ENCODE data around the gene NUDT5. TPM values are rescaled to one million over a fixed set of nuclear protein-coding genes. Genes with fewer than 3 reads are reported as not detected.
A peak's percentile ranks its signal among the peaks of the same experiment; 100 is the strongest.

The NUDT5 gene
- total and polyA plus RNA-seq, 5 experiments from 2014 or later: 45.0 to 55.7 (median 50.7) TPM

DNA sequence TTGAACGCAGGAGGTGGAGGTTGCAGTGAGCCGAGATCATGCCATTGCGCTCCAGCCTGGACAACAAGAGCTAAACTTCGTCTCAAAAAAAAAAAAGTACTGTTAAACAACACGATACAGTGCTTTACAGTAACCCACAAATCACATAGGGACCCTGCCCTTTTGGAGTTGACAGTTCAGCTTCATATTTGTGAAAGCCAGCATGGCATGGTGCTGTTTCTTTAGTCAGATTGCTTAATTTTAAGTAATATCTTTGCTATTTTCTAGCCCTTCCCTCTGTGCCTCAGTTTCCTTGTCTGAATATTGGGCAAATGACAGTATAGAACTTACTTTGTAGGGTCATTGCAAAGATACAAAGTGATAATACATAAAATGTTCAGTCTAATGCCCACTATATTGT lies 5.2 kb upstream of the NUDT5 start:
- Mint-ChIP-seq H3K4me3 (peak overlapping the region in 3 of 10 donors; percentile 33 to 58 (median 50)), H3K27me3 (no peaks in the 10 kb centered on the region), H3K4me1 (peaks cover 26 to 62% (median 59%) of the 10 kb centered on the region in 4 donors), H3K27ac (no peak overlapping the region), H3K9me3 (no peaks in the 10 kb centered on the region), H3K36me3 (peaks cover 0 to 60% (median 26%) of the 10 kb centered on the region in 3 donors)
- POLR2A ChIA-PET: interaction anchor here (0.6 kb wide), 2 partner anchors 61 to 1386 kb away, joined by 3 read pairs; partner anchors contain the start of gene PRPF18
- ATAC-seq (no peak), DNase-seq (no peak)

DNA sequence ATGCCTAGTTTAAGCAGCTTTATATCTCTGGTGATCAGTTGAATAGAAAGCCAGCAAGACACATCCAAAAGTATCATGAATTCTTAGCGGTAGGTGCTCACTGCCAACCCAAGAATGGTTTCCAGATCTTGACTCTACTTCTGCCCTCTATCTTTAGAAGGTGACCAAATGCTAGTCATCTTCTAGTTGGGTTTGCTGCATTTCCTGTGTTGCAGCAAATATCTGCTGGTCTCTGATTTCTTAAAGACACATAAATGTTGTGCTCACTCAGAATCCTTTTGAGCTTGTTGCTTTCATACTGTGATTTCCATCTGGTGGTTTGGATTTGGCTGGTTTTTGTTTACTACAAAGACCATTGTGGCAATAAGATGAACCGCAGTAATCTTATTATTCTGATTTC lies 2.5 kb upstream of the NUDT5 start:
- peak overlapping the region in 8 of 10 donors; percentile 22 to 64 (median 48) for H3K4me3 Mint-ChIP-seq
- H3K4me1 Mint-ChIP-seq: peaks cover 24 to 74% (median 72%) of the 10 kb centered on the region in 4 donors
- no peaks in the 10 kb centered on the region for H3K9me3 Mint-ChIP-seq
- no peaks in the 10 kb centered on the region for H3K27me3 Mint-ChIP-seq
- DNase-seq (no peak), ATAC-seq (no peak)
- POLR2A ChIA-PET: no interaction called here
- peaks cover 0 to 41% (median 19%) of the 10 kb centered on the region in 3 donors for H3K36me3 Mint-ChIP-seq
- H3K27ac Mint-ChIP-seq: peak overlapping the region in 1 of 10 donors; percentile 44

- Mint-ChIP-seq H3K27ac (peak overlapping the region; percentile 95 to 100 (median 99)), H3K27me3 (no peaks in the 10 kb centered on the region), H3K4me1 (peaks cover 28 to 71% (median 69%) of the 10 kb centered on the region in 4 donors), H3K4me3 (peak overlapping the region; percentile 94 to 100 (median 98)), H3K9me3 (no peaks in the 10 kb centered on the region), H3K36me3 (peaks cover 0 to 41% (median 19%) of the 10 kb centered on the region in 3 donors)
- ATAC-seq (no peak), DNase-seq (peak in 1 of 10 donors; percentile 1)
- POLR2A ChIA-PET: interaction anchor here (1.1 to 1.6 kb wide), 5 partner anchors 15 to 154 kb away, joined by 3 to 14 read pairs (median 7); partner anchors contain the start of genes CAMK1D and UPF2
These were observed 980 bp upstream of the NUDT5 start for GRCh38 chr10:12196531-12197211.

- POLR2A ChIA-PET: interaction anchor here (0.9 to 1.6 kb wide), 9 partner anchors 12 to 153 kb away, joined by 3 to 14 read pairs (median 4); partner anchors contain the start of gene UPF2
- DNase-seq (no peak), ATAC-seq (peak; percentile 8 to 10)
- Mint-ChIP-seq H3K27ac (peak overlapping the region; percentile 95 to 100 (median 99)), H3K27me3 (no peaks in the 10 kb centered on the region), H3K4me3 (peak overlapping the region; percentile 94 to 100 (median 98)), H3K4me1 (peaks cover 23 to 65% (median 63%) of the 10 kb centered on the region in 4 donors), H3K36me3 (peaks cover 0 to 33% (median 12%) of the 10 kb centered on the region in 3 donors), H3K9me3 (no peaks in the 10 kb centered on the region)
These were observed 449 bp downstream of the NUDT5 start for GRCh38 chr10:12195281-12195602.

DNA sequence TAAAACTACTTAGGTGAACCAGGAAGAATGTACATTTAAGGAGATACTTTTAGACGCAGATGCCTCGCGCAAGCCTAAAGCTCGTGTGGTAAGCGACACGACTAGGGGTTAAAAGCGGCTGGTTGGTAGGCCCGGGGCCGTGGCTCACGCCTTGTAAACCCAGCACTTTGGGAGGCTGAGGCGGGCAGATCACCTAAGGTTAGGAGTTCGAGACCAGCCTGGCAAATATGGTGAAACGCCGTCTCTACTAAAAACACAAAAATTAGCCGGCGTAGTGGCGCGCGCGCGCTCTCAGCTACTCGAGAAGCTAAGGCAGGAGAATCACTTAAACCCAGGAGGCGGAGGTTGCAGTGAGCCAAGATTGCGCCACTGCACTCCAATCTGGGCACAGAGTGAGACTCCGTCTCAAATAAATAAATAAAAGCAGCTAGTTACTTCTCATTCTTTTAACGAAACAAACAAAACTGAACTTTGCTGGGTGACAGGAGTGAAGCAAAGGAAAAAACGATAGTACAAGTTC lies 879 bp downstream of the NUDT5 start:
- Mint-ChIP-seq H3K4me1 (peaks cover 23 to 68% (median 63%) of the 10 kb centered on the region in 4 donors), H3K4me3 (peak overlapping the region; percentile 94 to 100 (median 98))

GRCh38 chr10:12193193-12193592 lies 2.5 kb downstream of the NUDT5 start:
- Mint-ChIP-seq H3K4me1 (peaks cover 22 to 59% (median 55%) of the 10 kb centered on the region in 4 donors), H3K27ac (peak overlapping the region in 6 of 10 donors; percentile 39 to 89 (median 52)), H3K4me3 (peak overlapping the region in 4 of 10 donors; percentile 18 to 68 (median 34)), H3K9me3 (no peaks in the 10 kb centered on the region), H3K27me3 (no peaks in the 10 kb centered on the region), H3K36me3 (peaks cover 0 to 18% (median 3%) of the 10 kb centered on the region in 3 donors)
- ATAC-seq: no peak
- POLR2A ChIA-PET: interaction anchor here (0.6 kb wide), 1 partner anchor 12 kb away, joined by 3 read pairs; no protein-coding TSS in a partner anchor
- no peak for DNase-seq

More for the DNA sequence above, 879 bp downstream of the NUDT5 start:
- POLR2A ChIA-PET: interaction anchor here (1.3 to 1.6 kb wide), 6 partner anchors 11 to 152 kb away, joined by 3 to 14 read pairs (median 5); partner anchors contain the start of gene UPF2
- H3K9me3 Mint-ChIP-seq: no peaks in the 10 kb centered on the region
- peaks cover 0 to 30% (median 12%) of the 10 kb centered on the region in 3 donors for H3K36me3 Mint-ChIP-seq
- H3K27me3 Mint-ChIP-seq: no peaks in the 10 kb centered on the region
- peak overlapping the region; percentile 95 to 100 (median 99) for H3K27ac Mint-ChIP-seq
- DNase-seq: peak in 4 of 10 donors; percentile 15 to 33 (median 27)
- no peak for ATAC-seq

DNA sequence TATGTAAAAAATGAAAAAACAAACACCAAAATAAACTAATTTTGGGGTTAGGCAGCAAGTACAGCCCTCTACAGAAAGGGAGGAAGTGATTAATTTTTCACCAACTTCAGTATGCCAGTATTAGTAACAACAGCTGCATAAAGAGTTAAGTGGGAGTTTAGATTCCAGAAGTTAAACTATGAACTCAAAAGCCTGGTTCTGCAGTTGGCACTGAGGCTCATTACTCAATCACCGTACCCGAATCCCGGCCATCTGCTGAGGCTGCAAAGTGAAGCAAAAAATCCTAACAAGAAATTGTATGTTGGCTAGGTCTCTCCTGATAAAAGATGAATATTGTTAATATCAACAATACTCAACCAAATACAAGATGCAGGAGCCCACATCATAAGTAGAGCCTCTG lies 4.0 kb downstream of the NUDT5 start:
- Mint-ChIP-seq H3K4me1 (peaks cover 26 to 59% (median 52%) of the 10 kb centered on the region in 4 donors), H3K36me3 (peaks cover 0 to 31% (median 3%) of the 10 kb centered on the region in 3 donors), H3K27me3 (no peaks in the 10 kb centered on the region), H3K9me3 (no peaks in the 10 kb centered on the region), H3K27ac (peak overlapping the region in 2 of 10 donors; percentile 25 to 38), H3K4me3 (peak overlapping the region in 1 of 10 donors; percentile 22)
- DNase-seq (no peak), ATAC-seq (no peak)
- POLR2A ChIA-PET: no interaction called here

- DNase-seq (no peak), ATAC-seq (no peak)
- H3K27ac Mint-ChIP-seq: no peak overlapping the region
- peaks cover 19 to 42% (median 33%) of the 10 kb centered on the region in 4 donors for H3K4me1 Mint-ChIP-seq
- H3K9me3 Mint-ChIP-seq: no peaks in the 10 kb centered on the region
- POLR2A ChIA-PET: no interaction called here
- H3K27me3 Mint-ChIP-seq: no peaks in the 10 kb centered on the region
- H3K36me3 Mint-ChIP-seq: peaks cover 0 to 52% (median 6%) of the 10 kb centered on the region in 3 donors
- H3K4me3 Mint-ChIP-seq: no peak overlapping the region
These were observed 6.3 kb downstream of the NUDT5 start for GRCh38 chr10:12189426-12189825.

DNA sequence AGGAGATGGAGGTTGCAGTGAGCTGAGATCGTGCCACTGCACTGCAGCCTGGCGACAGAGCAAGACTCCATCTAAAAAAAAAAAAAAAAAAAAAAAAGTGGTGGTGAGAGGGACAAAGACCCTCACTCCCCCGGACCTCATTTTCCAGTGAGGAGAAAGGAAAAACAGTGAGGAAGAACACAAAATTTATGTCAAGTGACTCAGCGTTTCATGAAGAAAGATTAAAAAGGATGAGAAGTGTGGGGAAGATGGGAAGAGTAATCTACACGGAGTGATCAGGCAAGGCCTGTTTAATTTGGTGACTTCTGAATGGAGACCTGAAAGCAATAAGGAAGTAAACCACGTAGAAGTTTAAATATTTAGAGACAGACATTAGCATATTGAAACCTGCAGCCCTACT lies 7.0 kb downstream of the NUDT5 start:
- H3K9me3 Mint-ChIP-seq: no peaks in the 10 kb centered on the region
- POLR2A ChIA-PET: interaction anchor here (0.7 kb wide), 1 partner anchor 86 kb away, joined by 7 read pairs; no protein-coding TSS in a partner anchor
- H3K27ac Mint-ChIP-seq: peak overlapping the region in 1 of 10 donors; percentile 56

GRCh38 chr10:12187321-12187905 lies 8.3 kb downstream of the NUDT5 start:
- POLR2A ChIA-PET: no interaction called here
- peaks cover 12 to 27% (median 19%) of the 10 kb centered on the region in 4 donors for H3K4me1 Mint-ChIP-seq

More for the DNA sequence above, 7.0 kb downstream of the NUDT5 start:
- H3K4me1 Mint-ChIP-seq: peaks cover 15 to 36% (median 27%) of the 10 kb centered on the region in 4 donors
- H3K36me3 Mint-ChIP-seq: peaks cover 0 to 55% (median 7%) of the 10 kb centered on the region in 3 donors
- no peak for DNase-seq
- no peak for ATAC-seq
- no peaks in the 10 kb centered on the region for H3K27me3 Mint-ChIP-seq
- H3K4me3 Mint-ChIP-seq: no peak overlapping the region

GRCh38 chr10:12186323-12186722 lies 9.4 kb downstream of the NUDT5 start:
- Mint-ChIP-seq H3K9me3 (no peaks in the 10 kb centered on the region), H3K4me3 (no peak overlapping the region), H3K4me1 (peaks cover 8 to 22% (median 17%) of the 10 kb centered on the region in 4 donors), H3K36me3 (peaks cover 0 to 54% (median 8%) of the 10 kb centered on the region in 3 donors), H3K27ac (peak overlapping the region in 3 of 10 donors; percentile 2 to 51 (median 17)), H3K27me3 (no peaks in the 10 kb centered on the region)
- POLR2A ChIA-PET: no interaction called here
- ATAC-seq (no peak), DNase-seq (no peak)

More at GRCh38 chr10:12187321-12187905, 8.3 kb downstream of the NUDT5 start:
- Mint-ChIP-seq H3K36me3 (peaks cover 0 to 56% (median 8%) of the 10 kb centered on the region in 3 donors), H3K4me3 (no peak overlapping the region), H3K27me3 (no peaks in the 10 kb centered on the region), H3K9me3 (no peaks in the 10 kb centered on the region), H3K27ac (peak overlapping the region in 4 of 10 donors; percentile 14 to 68 (median 36))
- DNase-seq: no peak
- ATAC-seq: no peak

GRCh38 chr10:12184165-12184564 lies 11.5 kb downstream of the NUDT5 start:
- H3K27ac Mint-ChIP-seq: no peak overlapping the region
- no peaks in the 10 kb centered on the region for H3K9me3 Mint-ChIP-seq
- H3K4me3 Mint-ChIP-seq: no peak overlapping the region
- H3K4me1 Mint-ChIP-seq: peaks cover 10 to 33% (median 25%) of the 10 kb centered on the region in 4 donors
- ATAC-seq (no peak), DNase-seq (no peak)
- H3K36me3 Mint-ChIP-seq: peaks cover 0 to 61% (median 8%) of the 10 kb centered on the region in 3 donors
- H3K27me3 Mint-ChIP-seq: no peaks in the 10 kb centered on the region
- POLR2A ChIA-PET: interaction anchor here (0.7 to 1.0 kb wide), 2 partner anchors 11 to 58 kb away, joined by 3 read pairs; partner anchors contain the start of genes CDC123 and NUDT5
